Cardiac fibroblast (primary cell): ENCODE results near the gene FAM174B.

Experiments used
- DNase-seq, 2 donors: peaks; one replicate each; pipeline versions ENCODE4 v3.0.0 to v3.0.0-alpha.2; 2010; ENCODE audit warnings: low read depth in 2 of 2
- H3K4me3 ChIP-seq, 2 donors: replicated peaks in 1 of 2; 1 replicate in 1 of 2; 2 replicates in 1 of 2; pipeline ENCODE4 v1.5.1; 2011; ENCODE audit warnings: low read depth in 2 of 2, low read length in 2 of 2, mild to moderate bottlenecking in 2 of 2, moderate library complexity in 1 of 2
- CTCF ChIP-seq: IDR thresholded peaks from one replicate; pipeline ENCODE4 v1.5.1; 2011; ENCODE audit warnings: low read depth, mild to moderate bottlenecking, low read length, inconsistent platforms

Gene FAM174B

GRCh38 chr15:92651877-92652575 lies 3.5 kb downstream of the FAM174B start:
- no peak for DNase-seq
- TF ChIP-seq CTCF = no peak
- no peak overlapping the region for H3K4me3 ChIP-seq

DNA sequence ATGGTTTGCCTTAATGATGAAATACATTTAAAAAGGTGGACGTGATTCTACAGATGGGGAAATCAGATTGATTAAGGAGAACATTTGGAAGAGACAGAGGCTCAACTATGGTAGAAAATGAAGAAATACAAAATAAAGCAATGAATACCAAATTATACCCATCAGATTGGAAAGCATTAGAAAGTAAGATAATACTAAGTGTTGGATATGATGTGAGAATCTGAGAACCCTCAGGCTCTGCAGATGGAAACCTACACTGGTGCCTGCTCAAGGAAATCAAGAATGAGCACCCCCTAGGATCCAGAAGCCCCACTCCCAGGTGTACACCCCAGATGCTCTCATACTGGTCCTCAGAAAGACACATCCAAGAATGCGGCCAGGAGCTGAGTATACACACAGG lies 4.6 kb downstream of the FAM174B start:
- TF ChIP-seq CTCF = no peak
- no peak overlapping the region for H3K4me3 ChIP-seq
- DNase-seq = no peak

GRCh38 chr15:92650256-92650655 lies 5.3 kb downstream of the FAM174B start:
- no peak for TF ChIP-seq CTCF
- H3K4me3 ChIP-seq = no peak overlapping the region
- peak in 1 of 2 donors; percentile 52 for DNase-seq

GRCh38 chr15:92648190-92648875 lies 7.2 kb downstream of the FAM174B start:
- no peak for DNase-seq
- no peak overlapping the region for H3K4me3 ChIP-seq
- TF ChIP-seq CTCF = no peak

DNA sequence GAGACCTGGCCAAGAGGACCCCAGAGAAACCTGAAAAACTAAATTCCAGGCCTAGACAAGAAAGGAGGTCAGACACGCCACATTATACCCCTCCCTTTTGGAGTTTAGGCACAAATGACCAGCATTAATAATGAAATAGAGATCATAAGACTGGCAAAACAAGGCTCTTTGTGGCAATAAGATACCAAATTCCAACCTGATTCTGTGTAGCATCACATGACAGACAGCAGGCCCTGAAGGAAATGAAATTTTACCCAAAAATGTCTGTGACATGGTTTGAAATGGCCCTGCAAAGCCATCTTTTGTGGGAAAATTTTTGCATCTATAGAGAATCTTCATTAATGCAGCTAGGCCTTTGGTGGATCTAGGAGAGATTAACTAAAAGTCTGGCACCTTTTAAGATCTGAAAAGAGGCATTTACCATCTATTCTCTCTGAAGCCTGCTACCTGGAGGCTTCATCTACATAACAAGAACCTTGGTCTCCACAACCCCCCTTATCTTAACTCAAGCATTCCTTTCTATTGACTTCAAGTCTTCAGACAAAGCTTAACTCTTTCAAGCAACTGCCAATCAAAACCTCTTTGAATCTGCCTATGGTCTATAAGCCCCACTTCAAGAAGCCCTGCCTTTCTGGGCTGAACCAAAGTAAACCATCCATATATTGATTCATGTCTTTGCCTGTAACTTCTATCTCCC lies 8.0 kb downstream of the FAM174B start:
- no peak for DNase-seq
- TF ChIP-seq CTCF = no peak
- H3K4me3 ChIP-seq = no peak overlapping the region

DNA sequence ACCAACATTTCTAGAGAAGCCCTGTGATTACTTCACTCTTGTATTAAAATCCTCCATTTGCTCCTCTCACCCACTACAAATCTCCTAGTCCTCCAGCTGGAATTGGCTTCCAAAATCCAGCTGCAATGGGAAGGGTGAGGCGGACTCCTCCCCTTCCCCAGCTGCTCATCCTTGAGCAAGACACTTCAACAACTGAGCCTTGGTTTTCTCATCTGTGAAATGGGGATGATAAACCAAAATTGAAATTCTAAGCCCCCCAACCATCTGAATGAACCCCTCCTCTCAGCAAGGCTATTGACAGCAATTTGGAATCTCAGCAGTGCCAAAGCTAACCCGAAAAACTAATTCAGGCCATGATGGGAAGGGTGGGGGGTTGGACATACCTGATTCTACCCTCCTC lies 9.4 kb downstream of the FAM174B start:
- no peak for DNase-seq
- H3K4me3 ChIP-seq = no peak overlapping the region
- no peak for TF ChIP-seq CTCF
